ENCODE results near the gene SHCBP1L. TPM values are rescaled to one million over a fixed set of nuclear protein-coding genes. Genes with fewer than 3 reads are reported as not detected.

SHCBP1L gene
- total RNA-seq, 6 experiments from 2014 or later, result not detected

DNA sequence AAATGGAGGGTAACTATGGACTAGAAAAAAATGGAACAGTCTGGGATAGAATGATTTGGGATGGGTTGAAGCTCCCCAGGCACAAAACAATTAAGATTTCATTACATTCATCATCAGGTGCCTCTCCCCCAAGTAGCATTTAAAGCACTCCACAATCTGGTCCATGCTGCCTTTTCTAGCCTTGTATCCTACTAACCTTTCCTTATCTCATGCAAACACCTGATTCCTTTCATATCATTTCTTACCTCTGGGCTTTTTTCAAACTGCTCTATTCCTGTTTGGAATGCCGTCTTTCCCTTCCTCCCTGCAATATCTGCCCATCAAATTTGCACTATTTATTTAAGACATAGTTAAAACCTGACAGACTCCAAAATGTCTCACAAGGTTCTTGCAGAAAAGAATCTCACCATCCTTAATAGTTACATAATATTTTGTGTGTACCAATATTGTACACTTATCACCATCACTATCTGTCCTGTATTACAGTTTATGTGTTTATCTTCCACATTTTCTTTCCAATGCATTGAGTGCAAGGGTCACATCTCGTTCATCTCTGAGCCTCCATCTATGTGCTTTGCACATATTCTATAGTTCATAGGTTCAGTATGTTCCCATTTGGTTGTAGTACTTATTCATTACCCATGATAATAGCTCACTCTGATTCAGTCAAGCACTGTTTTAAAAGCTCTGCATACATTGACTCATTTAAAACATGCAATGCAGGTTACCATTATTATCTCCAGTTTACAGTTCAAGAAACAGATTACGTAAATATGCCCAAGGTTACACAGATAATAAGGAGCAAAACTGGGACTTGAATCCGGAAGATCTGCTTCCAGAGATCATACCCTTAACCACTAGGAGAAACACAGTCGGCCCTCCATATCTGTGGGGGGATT is 16.1 kb upstream of the SHCBP1L start:
- H3K9me3 ChIP-seq, result no peaks in the 10 kb centered on the region
- H3K27ac ChIP-seq, result no peak overlapping the region
- H3K36me3 ChIP-seq, result no peaks in the 10 kb centered on the region
- no peak for TF ChIP-seq POLR2A (IDR thresholded peaks at IDR 0.05)
- TF ChIP-seq CTCF (IDR thresholded peaks at IDR 0.05), result no peak
- DNase-seq, result no peak
- no peak for ATAC-seq
- H3K4me3 ChIP-seq, result no peak overlapping the region
- intact Hi-C loops (cut with DNase I), result loop anchor here in 1 of 2 donors (10.0 kb wide), 1 partner anchor 256 kb away; no protein-coding TSS in a partner anchor
- H3K27me3 ChIP-seq, result no peaks in the 10 kb centered on the region
- 60% methylated on average over 5 of the region's 5 CpGs for WGBS (ENCODE audit: insufficient coverage, low coverage, low lambda C conversion rate, missing lambda C conversion rate)
- no peaks in the 10 kb centered on the region for H3K4me1 ChIP-seq

DNA sequence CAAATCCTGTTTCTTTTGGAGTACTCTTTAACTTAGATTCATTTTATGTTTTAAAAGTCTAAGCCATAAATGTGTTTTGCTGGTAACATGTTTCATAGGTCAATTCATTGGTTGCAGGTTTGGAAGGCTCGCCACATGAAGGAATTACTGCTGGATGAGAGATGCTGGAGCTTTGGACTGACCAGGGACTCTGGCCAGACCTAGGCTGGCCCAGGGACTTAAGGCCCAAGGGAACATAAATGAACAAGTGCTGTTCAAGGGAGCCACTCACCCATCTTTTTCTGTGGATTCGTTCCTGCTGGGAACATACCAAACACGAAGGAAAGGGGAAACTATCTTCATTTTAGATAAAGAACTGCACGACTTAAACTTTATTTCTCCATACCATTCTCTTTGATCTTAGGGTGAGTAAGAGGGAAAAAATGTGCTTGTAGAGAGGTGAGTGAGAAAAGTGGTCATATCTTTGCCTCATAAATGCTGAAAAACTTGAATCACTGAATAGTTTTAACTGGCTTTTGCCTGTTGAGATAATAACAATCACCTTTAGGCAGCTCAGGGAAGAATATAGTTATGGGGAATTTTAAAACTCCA is 15.3 kb upstream of the SHCBP1L start:
- 65% methylated on average over 4 of the region's 4 CpGs for WGBS (ENCODE audit: insufficient coverage, low coverage, low lambda C conversion rate, missing lambda C conversion rate)
- H3K9me3 ChIP-seq, result no peaks in the 10 kb centered on the region
- intact Hi-C loops (cut with DNase I), result loop anchor here in 1 of 2 donors (10.0 kb wide), 1 partner anchor 257 kb away; no protein-coding TSS in a partner anchor
- ATAC-seq, result no peak
- no peak overlapping the region for H3K4me3 ChIP-seq
- H3K4me1 ChIP-seq, result no peaks in the 10 kb centered on the region
- TF ChIP-seq CTCF (IDR thresholded peaks at IDR 0.05) (no peak), POLR2A (IDR thresholded peaks at IDR 0.05) (no peak)
- H3K27ac ChIP-seq, result no peak overlapping the region
- H3K27me3 ChIP-seq, result no peaks in the 10 kb centered on the region
- H3K36me3 ChIP-seq, result no peaks in the 10 kb centered on the region
- DNase-seq, result no peak

- no peak for TF ChIP-seq CTCF (IDR thresholded peaks at IDR 0.05)
- TF ChIP-seq POLR2A (IDR thresholded peaks at IDR 0.05), result no peak
- 89% methylated on average over 1 of the region's 1 CpG for WGBS (ENCODE audit: insufficient coverage, low coverage, low lambda C conversion rate, missing lambda C conversion rate)
- no peak overlapping the region for H3K4me3 ChIP-seq
- ATAC-seq, result no peak
- DNase-seq, result no peak
- H3K9me3 ChIP-seq, result no peaks in the 10 kb centered on the region
- H3K27ac ChIP-seq, result no peak overlapping the region
- no peaks in the 10 kb centered on the region for H3K27me3 ChIP-seq
- intact Hi-C loops (cut with DNase I), result loop anchor here in 1 of 2 donors (10.0 kb wide), 1 partner anchor 259 kb away; no protein-coding TSS in a partner anchor
- H3K4me1 ChIP-seq, result no peaks in the 10 kb centered on the region
- no peaks in the 10 kb centered on the region for H3K36me3 ChIP-seq
Measured at GRCh38 chr1:182965861-182966260, 12.9 kb upstream of the SHCBP1L start.

DNA sequence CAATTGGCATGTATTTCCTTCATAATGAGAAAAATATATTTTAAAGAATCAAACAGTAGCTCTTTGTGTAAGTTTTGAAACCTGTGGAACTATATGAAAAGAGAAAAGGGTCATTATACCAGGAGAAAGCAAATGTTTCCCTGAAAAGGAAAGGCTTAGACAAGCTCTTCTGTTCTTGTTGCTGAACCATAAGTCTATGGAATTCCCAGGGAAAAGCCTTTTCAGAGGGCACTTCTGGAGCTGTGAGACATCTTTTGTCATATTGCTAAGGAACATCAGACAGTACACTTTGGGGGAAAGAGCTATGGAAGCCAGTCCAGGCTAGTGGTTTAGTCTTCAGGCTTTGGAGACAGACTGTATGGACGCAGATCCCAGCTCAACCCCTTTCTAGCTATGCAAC is 12.1 kb upstream of the SHCBP1L start:
- Histone ChIP-seq H3K27me3 (no peaks in the 10 kb centered on the region), H3K4me3 (no peak overlapping the region), H3K27ac (no peak overlapping the region), H3K4me1 (no peaks in the 10 kb centered on the region), H3K9me3 (no peaks in the 10 kb centered on the region), H3K36me3 (no peaks in the 10 kb centered on the region)
- TF ChIP-seq POLR2A (IDR thresholded peaks at IDR 0.05), result no peak
- TF ChIP-seq CTCF (IDR thresholded peaks at IDR 0.05), result no peak
- WGBS (ENCODE audit: insufficient coverage, low coverage, low lambda C conversion rate, missing lambda C conversion rate), result 83% methylated on average over 1 of the region's 1 CpG
- DNase-seq, result no peak
- no peak for ATAC-seq
- intact Hi-C loops (cut with DNase I), result loop anchor here in 1 of 2 donors (10.0 kb wide), 1 partner anchor 260 kb away; no protein-coding TSS in a partner anchor

Data from right lobe of liver (tissue), 6 donors.